PC-9 (cell line): Measurements from ENCODE around the gene CA5A.
"Not testable (repeated sequence)": the region's sequence is repeated elsewhere in the genome, so short reads cannot be mapped to it uniquely, and the experiment has no call there.

Experiments
- EZH2 ChIP-seq: fragments of 200-600 bp; sonication (generic); IDR thresholded peaks from 2 replicates; pipeline ENCODE4 v1.8.0; 2017; ENCODE audit warnings: antibody characterized with exemption, low read depth
- TF ChIP-seq, protein P1 (sequence below): fragments of 200-600 bp; sonication (generic); conservative IDR thresholded peaks from 2 replicates; pipeline ENCODE4 v1.6.1; 2017; ENCODE audit warnings: mixed run types, antibody characterized with exemption, mild to moderate bottlenecking, moderate library complexity

DNA sequence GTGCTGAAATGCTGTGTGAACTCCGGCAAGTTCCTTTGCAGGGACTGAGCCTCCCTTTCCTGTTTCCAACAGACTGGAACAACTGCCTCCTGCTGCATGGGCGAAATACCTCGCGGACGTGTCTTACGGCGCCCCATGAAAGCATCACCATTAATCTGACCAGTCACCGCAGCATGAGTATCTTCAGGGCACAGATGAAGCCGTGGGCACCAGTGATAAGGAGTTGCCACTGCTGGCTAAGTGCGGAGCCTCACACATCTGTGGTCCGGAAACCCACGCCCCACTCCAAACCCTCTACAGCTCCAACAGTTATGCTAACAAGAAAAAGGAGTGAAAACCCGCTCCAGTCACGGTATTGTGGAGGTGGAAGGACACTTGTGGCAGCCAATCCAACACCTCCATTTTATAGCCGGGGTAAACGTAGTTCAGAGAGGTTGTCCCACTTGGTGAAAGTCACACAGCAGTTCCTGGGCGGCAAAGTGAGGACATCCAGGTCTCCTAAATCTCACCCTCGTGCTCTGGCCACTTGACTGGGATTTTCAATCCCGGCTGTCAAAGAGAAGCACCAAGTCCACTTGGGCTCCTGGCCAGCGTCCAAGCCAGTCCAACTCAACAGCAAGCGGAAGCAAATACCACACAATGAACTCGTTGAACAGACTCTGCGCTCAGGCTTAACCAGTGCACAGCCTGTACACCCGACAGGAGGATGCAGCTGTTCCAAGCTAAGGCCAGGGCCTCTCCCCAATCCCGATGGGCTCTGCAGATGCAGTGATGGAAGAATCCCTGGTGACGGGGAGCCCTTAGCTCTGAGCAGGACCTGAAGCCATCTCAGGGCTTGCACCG lies 78.0 kb downstream of the CA5A start:
- TF ChIP-seq, protein P1, sequence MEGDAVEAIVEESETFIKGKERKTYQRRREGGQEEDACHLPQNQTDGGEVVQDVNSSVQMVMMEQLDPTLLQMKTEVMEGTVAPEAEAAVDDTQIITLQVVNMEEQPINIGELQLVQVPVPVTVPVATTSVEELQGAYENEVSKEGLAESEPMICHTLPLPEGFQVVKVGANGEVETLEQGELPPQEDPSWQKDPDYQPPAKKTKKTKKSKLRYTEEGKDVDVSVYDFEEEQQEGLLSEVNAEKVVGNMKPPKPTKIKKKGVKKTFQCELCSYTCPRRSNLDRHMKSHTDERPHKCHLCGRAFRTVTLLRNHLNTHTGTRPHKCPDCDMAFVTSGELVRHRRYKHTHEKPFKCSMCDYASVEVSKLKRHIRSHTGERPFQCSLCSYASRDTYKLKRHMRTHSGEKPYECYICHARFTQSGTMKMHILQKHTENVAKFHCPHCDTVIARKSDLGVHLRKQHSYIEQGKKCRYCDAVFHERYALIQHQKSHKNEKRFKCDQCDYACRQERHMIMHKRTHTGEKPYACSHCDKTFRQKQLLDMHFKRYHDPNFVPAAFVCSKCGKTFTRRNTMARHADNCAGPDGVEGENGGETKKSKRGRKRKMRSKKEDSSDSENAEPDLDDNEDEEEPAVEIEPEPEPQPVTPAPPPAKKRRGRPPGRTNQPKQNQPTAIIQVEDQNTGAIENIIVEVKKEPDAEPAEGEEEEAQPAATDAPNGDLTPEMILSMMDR, result not testable (repeated sequence)
- TF ChIP-seq EZH2, result not testable (repeated sequence)
